Stomach smooth muscle (tissue), 2 donors: ENCODE data around the gene SEMA3F.
A peak's percentile ranks its signal among the peaks of the same experiment; 100 is the strongest.
"Not testable (repeated sequence)": the region's sequence is repeated elsewhere in the genome, so short reads cannot be mapped to it uniquely, and the experiment has no call there.

Experiments used
- H3K27ac ChIP-seq: one replicate; pipeline ENCODE4 v1.7.0; 2013; ENCODE audit warnings: mild to moderate bottlenecking, low read length, inconsistent platforms
- H3K27me3 ChIP-seq, 2 donors: one replicate each; pipeline ENCODE4 v1.7.0; 2013; ENCODE audit warnings: low read length in 2 of 2; ENCODE audit not compliant: insufficient read depth in 2 of 2, control insufficient read depth in 1 of 2
- H3K36me3 ChIP-seq, 2 donors: one replicate each; pipeline ENCODE4 v1.7.0; 2013; ENCODE audit warnings: low read length in 2 of 2; ENCODE audit not compliant: control insufficient read depth in 2 of 2, insufficient read depth in 2 of 2
- H3K4me1 ChIP-seq: one replicate; pipeline ENCODE4 v1.7.0; 2013; ENCODE audit warnings: low read length; ENCODE audit not compliant: control insufficient read depth, insufficient read depth
- H3K4me3 ChIP-seq, 2 donors: one replicate each; pipeline ENCODE4 v1.7.0; 2013; ENCODE audit warnings: low read length in 2 of 2
- H3K9ac ChIP-seq, 2 donors: one replicate each; pipeline ENCODE4 v1.7.0; 2013; ENCODE audit warnings: low read length in 2 of 2, mild to moderate bottlenecking in 1 of 2
- H3K9me3 ChIP-seq, 2 donors: one replicate each; pipeline ENCODE4 v1.7.0; 2013; ENCODE audit warnings: low read length in 2 of 2; ENCODE audit not compliant: control insufficient read depth in 2 of 2
- donor health status: healthy.
- donor health status: Pancreatic carcinoma.

Gene SEMA3F

DNA sequence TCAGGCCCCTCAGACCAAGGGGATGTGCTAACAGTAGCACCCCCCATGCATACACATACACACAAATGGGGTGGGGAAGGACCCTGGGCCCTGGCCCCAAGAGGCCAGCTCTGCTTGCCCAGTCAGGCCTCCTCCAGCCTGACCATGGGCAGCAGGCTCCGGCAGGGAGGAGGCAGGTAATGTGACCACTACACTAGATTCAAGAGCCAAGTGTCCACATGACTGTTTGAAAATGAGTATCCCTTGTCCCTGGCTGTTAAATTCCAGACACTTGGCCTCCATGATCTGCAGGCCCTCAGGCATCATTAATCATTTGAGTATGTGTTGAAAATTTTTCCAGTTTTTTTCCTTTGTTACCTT is 67.0 kb downstream of the SEMA3F start:
- Histone ChIP-seq H3K36me3 (no peaks in the 10 kb centered on the region), H3K9ac (no peak overlapping the region), H3K4me1 (peaks cover 10% of the 10 kb centered on the region), H3K4me3 (no peak overlapping the region), H3K27me3 (peaks cover 2 to 4% of the 10 kb centered on the region in 2 donors), H3K27ac (no peak overlapping the region), H3K9me3 (no peaks in the 10 kb centered on the region)

DNA sequence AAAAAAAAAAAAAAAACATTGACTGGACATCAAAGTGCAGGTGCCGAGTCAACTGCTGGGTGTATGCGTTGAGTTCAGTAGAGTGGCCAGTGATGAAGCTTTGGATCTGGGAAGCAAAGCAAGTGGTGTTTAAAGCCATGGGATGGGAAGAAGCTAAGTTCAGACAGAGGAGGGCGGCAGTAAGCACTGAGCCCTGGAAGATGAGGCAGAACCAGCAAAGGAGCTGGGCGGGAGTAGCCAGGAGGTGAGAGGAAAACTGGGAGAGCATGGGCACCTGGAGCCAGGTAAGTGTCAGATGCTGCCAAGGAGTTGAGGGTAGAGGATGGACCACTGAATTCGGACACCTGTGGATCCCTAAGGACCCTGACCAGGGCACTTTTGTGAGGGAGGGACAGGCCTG is 69.5 kb downstream of the SEMA3F start:
- Histone ChIP-seq H3K4me3 (no peak overlapping the region), H3K9ac (no peak overlapping the region), H3K36me3 (no peaks in the 10 kb centered on the region), H3K9me3 (no peaks in the 10 kb centered on the region), H3K4me1 (peaks cover 17% of the 10 kb centered on the region), H3K27me3 (peaks cover 2 to 4% of the 10 kb centered on the region in 2 donors), H3K27ac (no peak overlapping the region)

DNA sequence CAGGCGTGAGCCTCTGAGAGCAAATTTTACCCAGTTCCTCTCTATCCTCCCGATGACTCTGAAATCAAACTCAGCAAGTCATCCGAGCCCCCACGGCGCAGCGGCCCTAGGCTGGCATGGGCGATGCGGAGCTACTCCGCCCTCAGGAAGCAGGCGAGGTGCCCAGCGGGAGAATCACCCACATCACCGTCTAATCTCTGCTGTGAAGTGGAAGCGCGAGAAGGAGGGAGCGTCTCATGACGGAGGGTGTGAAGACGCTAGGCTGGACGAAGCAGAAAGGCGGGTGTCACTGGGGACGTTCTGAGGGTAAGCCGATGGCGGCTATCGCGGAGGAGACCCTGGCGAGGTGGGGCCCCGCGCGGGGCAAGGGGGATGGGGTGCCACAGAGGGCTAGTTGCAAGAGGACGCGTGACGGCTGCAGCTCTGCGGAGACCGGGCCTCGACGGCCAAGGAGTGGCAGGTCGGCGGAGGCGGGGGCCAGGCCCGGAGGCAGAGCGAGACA is 71.8 kb downstream of the SEMA3F start:
- H3K9me3 ChIP-seq, result no peaks in the 10 kb centered on the region
- no peaks in the 10 kb centered on the region for H3K36me3 ChIP-seq
- H3K4me3 ChIP-seq, result peak overlapping the region; percentile 44 to 91
- H3K27me3 ChIP-seq, result peaks cover 0 to 3% of the 10 kb centered on the region in 2 donors
- H3K9ac ChIP-seq, result peak overlapping the region; percentile 47 to 55
- H3K4me1 ChIP-seq, result peaks cover 17% of the 10 kb centered on the region
- H3K27ac ChIP-seq, result no peak overlapping the region

DNA sequence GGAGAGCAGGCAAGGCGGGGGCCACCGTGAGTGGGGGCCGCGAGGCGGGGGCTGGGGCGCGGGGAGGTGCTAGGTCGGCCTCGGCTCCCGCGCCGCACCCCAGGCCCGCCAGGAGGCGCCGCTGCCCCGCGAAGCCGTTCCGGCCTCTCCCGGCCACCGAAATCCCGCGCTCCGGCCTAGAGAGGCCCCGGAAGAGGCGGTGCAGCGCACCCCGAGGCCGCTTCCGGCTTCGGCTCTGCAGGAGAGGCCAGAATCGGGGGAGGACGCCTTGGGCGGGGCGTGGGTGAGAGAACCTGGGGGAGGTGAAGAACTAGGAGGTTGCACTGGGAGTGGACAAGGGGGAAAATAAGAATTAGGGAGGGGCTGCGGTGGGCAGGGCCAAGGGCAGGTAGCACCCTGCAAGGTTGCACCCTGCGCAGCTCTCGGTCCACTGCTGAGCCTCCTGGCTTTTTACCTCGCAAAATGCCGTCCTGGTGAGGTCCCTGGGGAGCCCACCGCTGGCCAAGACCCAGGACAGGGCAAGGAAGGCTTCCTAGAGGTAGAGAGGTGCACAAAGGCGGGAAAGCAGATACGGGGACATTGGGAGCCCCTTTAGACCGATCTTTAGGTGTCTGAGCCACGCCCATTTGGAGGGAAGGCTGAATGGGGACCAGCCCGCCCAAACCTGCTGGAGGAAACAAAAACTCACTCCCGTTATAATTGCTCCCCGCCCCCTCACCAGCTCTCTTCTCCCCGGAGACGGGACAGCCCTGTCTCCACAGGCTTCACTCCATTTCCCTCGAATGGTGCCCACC is 72.5 kb downstream of the SEMA3F start:
- H3K4me1 ChIP-seq, result peaks cover 17% of the 10 kb centered on the region
- no peak overlapping the region for H3K27ac ChIP-seq
- H3K9ac ChIP-seq, result peak overlapping the region; percentile 66 to 75
- H3K36me3 ChIP-seq, result no peaks in the 10 kb centered on the region
- H3K4me3 ChIP-seq, result peak overlapping the region; percentile 91
- no peaks in the 10 kb centered on the region for H3K27me3 ChIP-seq
- H3K9me3 ChIP-seq, result no peaks in the 10 kb centered on the region

DNA sequence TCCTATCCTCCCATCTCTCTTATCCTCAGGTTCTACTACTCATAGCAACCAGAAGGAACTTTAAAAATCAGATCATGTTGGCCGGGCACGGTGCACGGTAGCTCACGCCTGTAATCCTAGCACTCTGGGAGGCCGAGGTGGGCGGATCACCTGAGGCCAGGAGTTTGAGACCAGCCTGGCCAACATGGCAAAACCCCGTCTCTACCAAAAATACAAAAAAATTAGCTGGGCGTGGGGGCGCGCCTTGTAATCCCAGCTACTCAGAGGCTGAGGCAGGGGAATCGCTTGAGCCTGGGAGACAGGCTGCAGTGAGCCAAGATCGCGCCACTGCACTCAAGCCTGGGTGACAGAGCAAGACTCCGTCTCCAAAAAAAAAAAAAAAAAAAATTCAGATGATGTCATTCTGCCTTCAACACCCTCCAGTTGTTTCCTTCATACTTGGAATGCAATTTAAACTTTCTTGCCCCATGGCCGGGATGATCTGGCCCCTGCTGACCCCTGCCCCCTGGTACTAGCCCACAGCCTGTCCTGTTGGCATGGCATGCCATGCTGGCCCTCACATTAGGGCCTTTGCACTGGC is 73.2 kb downstream of the SEMA3F start:
- H3K9me3 ChIP-seq, H3K27ac ChIP-seq, H3K36me3 ChIP-seq, H3K27me3 ChIP-seq: not testable (repeated sequence)
- Histone ChIP-seq H3K4me1 (peaks cover 17% of the 10 kb centered on the region), H3K4me3 (peak overlapping the region; percentile 91), H3K9ac (peak overlapping the region in 1 of 2 donors; percentile 75)

DNA sequence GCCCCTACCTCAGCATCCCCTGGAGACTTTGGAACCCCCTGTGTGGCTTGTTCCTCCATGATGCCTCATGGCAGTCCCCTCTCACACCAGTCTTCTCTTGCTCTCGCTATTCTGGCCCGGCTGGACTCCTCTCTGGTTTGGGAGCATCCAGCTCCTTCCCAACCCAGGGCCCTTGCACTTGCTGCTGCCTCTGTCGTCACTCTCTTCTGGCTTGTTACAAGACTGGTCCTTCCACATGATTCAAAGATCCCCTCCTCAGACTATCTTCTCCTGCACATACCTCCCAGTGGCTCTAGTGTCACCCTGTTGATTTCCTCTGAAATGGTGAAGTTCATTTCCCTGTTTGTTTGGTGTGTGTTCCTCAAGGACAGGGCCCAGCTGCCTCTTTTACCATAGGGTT is 74.4 kb downstream of the SEMA3F start:
- Histone ChIP-seq H3K4me1 (peaks cover 17% of the 10 kb centered on the region), H3K9ac (no peak overlapping the region), H3K27ac (no peak overlapping the region), H3K36me3 (no peaks in the 10 kb centered on the region), H3K9me3 (no peaks in the 10 kb centered on the region), H3K4me3 (no peak overlapping the region), H3K27me3 (no peaks in the 10 kb centered on the region)

DNA sequence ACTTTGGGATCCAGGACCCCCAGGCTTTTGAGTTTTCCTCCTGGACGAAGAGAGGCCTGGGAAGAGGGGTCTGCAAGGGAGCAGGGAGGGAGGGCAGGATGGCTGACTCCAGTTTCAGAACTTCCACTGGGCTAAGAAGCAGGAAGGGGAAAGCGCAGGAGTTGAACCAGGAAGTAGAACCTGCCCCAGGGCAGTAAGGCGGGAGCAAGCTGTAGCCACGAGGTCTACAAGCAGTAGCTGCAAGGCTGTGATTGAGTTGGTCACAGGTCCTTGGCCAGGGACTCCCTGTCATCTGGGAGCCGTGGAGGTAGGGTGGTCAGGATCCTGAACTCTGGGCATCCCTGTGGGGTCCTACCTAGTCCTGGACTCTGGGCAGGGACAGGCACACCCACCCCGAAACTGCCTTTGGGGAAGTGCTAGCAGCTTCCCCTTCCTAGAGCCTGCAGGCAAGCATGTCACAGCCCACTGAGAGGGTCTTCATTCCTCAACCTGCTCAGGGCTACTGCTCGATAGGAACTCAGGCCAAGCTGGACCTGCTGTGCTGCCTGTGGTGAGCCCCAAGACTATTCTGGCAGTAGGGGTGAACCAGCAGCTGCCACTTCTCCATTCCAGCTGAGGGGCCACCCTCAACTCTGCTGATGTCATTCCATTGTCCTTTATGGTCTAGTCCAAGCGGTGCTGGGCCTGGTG is 75.1 kb downstream of the SEMA3F start:
- no peak overlapping the region for H3K4me3 ChIP-seq
- no peak overlapping the region for H3K9ac ChIP-seq
- H3K4me1 ChIP-seq, result peaks cover 19% of the 10 kb centered on the region
- no peaks in the 10 kb centered on the region for H3K36me3 ChIP-seq
- no peaks in the 10 kb centered on the region for H3K27me3 ChIP-seq
- no peaks in the 10 kb centered on the region for H3K9me3 ChIP-seq
- H3K27ac ChIP-seq, result no peak overlapping the region

DNA sequence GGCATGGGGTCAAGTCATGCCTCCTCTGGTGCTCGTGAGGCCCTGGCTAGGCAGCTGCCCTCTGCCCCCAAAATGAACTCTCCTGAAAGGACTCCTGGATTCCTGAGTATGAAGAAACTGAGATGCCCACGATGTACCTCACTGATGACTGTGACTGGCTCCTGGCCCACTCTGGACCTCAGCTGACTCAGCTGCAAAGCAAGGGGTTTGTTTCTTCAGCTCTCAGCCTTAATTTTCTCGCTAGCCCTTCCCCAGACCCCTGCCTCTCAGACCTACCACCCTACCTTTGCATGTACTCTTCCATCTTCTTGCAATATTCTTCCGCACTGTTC is 75.6 kb downstream of the SEMA3F start:
- Histone ChIP-seq H3K9ac (no peak overlapping the region), H3K27ac (no peak overlapping the region), H3K36me3 (no peaks in the 10 kb centered on the region), H3K9me3 (no peaks in the 10 kb centered on the region), H3K27me3 (no peaks in the 10 kb centered on the region), H3K4me3 (no peak overlapping the region), H3K4me1 (peaks cover 22% of the 10 kb centered on the region)

DNA sequence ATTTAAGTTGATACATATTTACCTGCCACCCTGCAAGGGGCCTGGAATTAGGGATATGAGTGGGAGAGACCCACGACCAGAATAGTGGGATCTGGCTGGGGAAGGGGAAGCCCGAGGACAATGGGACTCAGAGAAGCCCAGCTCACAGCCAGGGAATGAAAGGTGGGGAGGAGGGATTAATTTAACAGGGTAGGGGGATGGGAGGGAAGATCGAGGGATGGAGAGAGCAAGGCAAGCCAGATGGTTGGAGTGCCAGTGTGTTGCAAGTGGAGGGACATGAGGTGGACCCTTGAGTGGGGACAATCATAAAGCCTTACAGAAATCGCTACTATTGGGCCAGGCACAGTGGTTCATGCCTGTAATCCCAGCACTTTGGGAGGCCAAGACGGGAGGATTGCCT is 76.5 kb downstream of the SEMA3F start:
- no peaks in the 10 kb centered on the region for H3K36me3 ChIP-seq
- no peak overlapping the region for H3K4me3 ChIP-seq
- H3K9me3 ChIP-seq, result no peaks in the 10 kb centered on the region
- peaks cover 20% of the 10 kb centered on the region for H3K4me1 ChIP-seq
- no peak overlapping the region for H3K27ac ChIP-seq
- no peaks in the 10 kb centered on the region for H3K27me3 ChIP-seq
- no peak overlapping the region for H3K9ac ChIP-seq

DNA sequence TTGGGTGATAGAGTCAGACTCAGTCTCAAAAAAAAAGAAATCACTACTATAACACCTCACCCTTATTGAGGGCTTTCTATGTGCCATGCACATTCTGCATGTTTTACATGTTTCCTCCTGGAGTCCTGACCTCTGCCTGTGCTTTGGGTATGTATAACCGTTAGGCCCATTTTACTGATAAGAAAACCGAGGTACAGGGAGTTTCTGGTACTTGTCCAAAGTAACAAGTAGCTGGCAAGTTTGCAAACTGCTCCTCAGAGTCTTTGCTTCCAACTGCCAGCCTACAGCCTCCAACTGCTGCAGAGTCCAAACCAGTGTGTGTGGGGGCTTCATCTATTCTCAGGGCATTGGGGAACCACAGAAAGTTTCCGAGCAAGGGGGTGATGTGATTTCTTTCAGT is 77.2 kb downstream of the SEMA3F start:
- no peak overlapping the region for H3K9ac ChIP-seq
- no peaks in the 10 kb centered on the region for H3K27me3 ChIP-seq
- H3K4me3 ChIP-seq, result no peak overlapping the region
- no peaks in the 10 kb centered on the region for H3K9me3 ChIP-seq
- H3K36me3 ChIP-seq, result no peaks in the 10 kb centered on the region
- no peak overlapping the region for H3K27ac ChIP-seq
- peaks cover 21% of the 10 kb centered on the region for H3K4me1 ChIP-seq

DNA sequence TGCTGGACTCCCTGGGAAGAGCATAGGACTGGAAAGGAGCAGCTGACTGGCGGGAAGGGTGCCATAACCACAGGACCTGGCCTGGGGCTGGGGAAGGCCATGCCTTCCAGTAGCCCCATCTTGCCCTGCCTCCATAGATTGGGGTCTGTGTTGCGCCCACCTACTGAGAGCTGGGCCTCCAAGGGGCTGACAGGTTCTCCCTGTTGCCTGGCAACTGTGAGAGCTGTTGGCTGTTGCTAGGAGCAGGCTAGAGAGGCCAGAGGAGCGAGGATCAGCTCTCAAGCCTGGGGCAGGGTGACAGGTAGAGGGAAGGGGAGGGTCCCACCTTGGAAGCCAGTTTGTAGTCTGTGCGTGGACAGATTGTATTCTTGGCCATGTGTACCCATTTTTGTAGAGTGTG is 78.1 kb downstream of the SEMA3F start:
- H3K27me3 ChIP-seq, result no peaks in the 10 kb centered on the region
- no peaks in the 10 kb centered on the region for H3K36me3 ChIP-seq
- H3K9ac ChIP-seq, result no peak overlapping the region
- no peak overlapping the region for H3K27ac ChIP-seq
- no peaks in the 10 kb centered on the region for H3K9me3 ChIP-seq
- H3K4me1 ChIP-seq, result peaks cover 24% of the 10 kb centered on the region
- no peak overlapping the region for H3K4me3 ChIP-seq
